IPS-20b (cell line): ENCODE measurements around the gene RABEP2.

ENCODE experiments used
- H3K27ac ChIP-seq: one replicate; pipeline ENCODE4 v1.5.1; 2013; ENCODE audit warnings: low read length
- H3K27me3 ChIP-seq: 2 replicates; pipeline ENCODE4 v1.6.1; 2013; ENCODE audit warnings: mild to moderate bottlenecking, low read length, inconsistent platforms; ENCODE audit not compliant: insufficient read depth
- H3K36me3 ChIP-seq: 2 replicates; pipeline ENCODE4 v1.6.1; 2013; ENCODE audit warnings: low read depth, mild to moderate bottlenecking, inconsistent platforms, low read length, moderate library complexity; ENCODE audit not compliant: insufficient read depth
- H3K4me1 ChIP-seq: 2 replicates; pipeline ENCODE4 v1.6.1; 2013; ENCODE audit warnings: mild to moderate bottlenecking, control low read depth, inconsistent platforms, low read length, moderate library complexity; ENCODE audit not compliant: insufficient read depth
- H3K4me3 ChIP-seq: 2 replicates; pipeline ENCODE4 v1.5.1; 2013; ENCODE audit warnings: mild to moderate bottlenecking, low read length, inconsistent platforms
- H3K9ac ChIP-seq: 2 replicates; pipeline ENCODE4 v1.6.1; 2013; ENCODE audit warnings: low read depth, mild to moderate bottlenecking, inconsistent platforms, low read length, moderate library complexity
- H3K9me3 ChIP-seq: 2 replicates; pipeline ENCODE4 v1.6.1; 2013; ENCODE audit warnings: mild to moderate bottlenecking, low read depth, low read length, inconsistent platforms; ENCODE audit not compliant: insufficient read depth

Gene RABEP2

GRCh38 chr16:28913946-28914724 lies 10.9 kb downstream of the RABEP2 start:
- no peaks in the 10 kb centered on the region for H3K9me3 ChIP-seq
- no peak overlapping the region for H3K27ac ChIP-seq
- H3K4me1 ChIP-seq: no peaks in the 10 kb centered on the region
- H3K36me3 ChIP-seq: peaks cover 22% of the 10 kb centered on the region
- H3K4me3 ChIP-seq: no peak overlapping the region
- no peak overlapping the region for H3K9ac ChIP-seq
- no peaks in the 10 kb centered on the region for H3K27me3 ChIP-seq

- no peaks in the 10 kb centered on the region for H3K27me3 ChIP-seq
- H3K4me3 ChIP-seq: no peak overlapping the region
- H3K4me1 ChIP-seq: no peaks in the 10 kb centered on the region
- H3K9ac ChIP-seq: no peak overlapping the region
- no peaks in the 10 kb centered on the region for H3K9me3 ChIP-seq
- peaks cover 23% of the 10 kb centered on the region for H3K36me3 ChIP-seq
- H3K27ac ChIP-seq: no peak overlapping the region
Measured at GRCh38 chr16:28912558-28912957, 12.5 kb downstream of the RABEP2 start.

GRCh38 chr16:28910086-28911031 lies 14.7 kb downstream of the RABEP2 start:
- Histone ChIP-seq H3K4me1 (no peaks in the 10 kb centered on the region), H3K36me3 (peaks cover 18% of the 10 kb centered on the region; the same call in 1 of the 2 replicates), H3K4me3 (no peak overlapping the region), H3K9ac (no peak overlapping the region), H3K27ac (no peak overlapping the region), H3K27me3 (no peaks in the 10 kb centered on the region), H3K9me3 (no peaks in the 10 kb centered on the region)

GRCh38 chr16:28905800-28906372 lies 19.2 kb downstream of the RABEP2 start:
- Histone ChIP-seq H3K4me3 (no peak overlapping the region), H3K27ac (no peak overlapping the region), H3K9ac (no peak overlapping the region), H3K9me3 (no peaks in the 10 kb centered on the region), H3K27me3 (no peaks in the 10 kb centered on the region), H3K36me3 (peaks cover 8% of the 10 kb centered on the region; the same call in 1 of the 2 replicates), H3K4me1 (no peaks in the 10 kb centered on the region)

GRCh38 chr16:28905229-28905754 lies 19.7 kb downstream of the RABEP2 start:
- no peak overlapping the region for H3K27ac ChIP-seq
- no peaks in the 10 kb centered on the region for H3K9me3 ChIP-seq
- peaks cover 8% of the 10 kb centered on the region; the same call in 1 of the 2 replicates for H3K36me3 ChIP-seq
- H3K4me3 ChIP-seq: no peak overlapping the region
- H3K4me1 ChIP-seq: no peaks in the 10 kb centered on the region
- H3K9ac ChIP-seq: no peak overlapping the region
- no peaks in the 10 kb centered on the region for H3K27me3 ChIP-seq

GRCh38 chr16:28904828-28905227 lies 20.2 kb downstream of the RABEP2 start:
- Histone ChIP-seq H3K27me3 (no peaks in the 10 kb centered on the region), H3K4me1 (no peaks in the 10 kb centered on the region), H3K9ac (no peak overlapping the region), H3K27ac (no peak overlapping the region), H3K4me3 (no peak overlapping the region), H3K9me3 (no peaks in the 10 kb centered on the region), H3K36me3 (peaks cover 8% of the 10 kb centered on the region; the same call in 1 of the 2 replicates)

- no peaks in the 10 kb centered on the region for H3K27me3 ChIP-seq
- H3K4me1 ChIP-seq: no peaks in the 10 kb centered on the region
- no peaks in the 10 kb centered on the region for H3K9me3 ChIP-seq
- H3K27ac ChIP-seq: no peak overlapping the region
- H3K4me3 ChIP-seq: no peak overlapping the region
- peaks cover 8% of the 10 kb centered on the region; the same call in 1 of the 2 replicates for H3K36me3 ChIP-seq
- no peak overlapping the region for H3K9ac ChIP-seq
Measured at GRCh38 chr16:28904363-28904762, 20.7 kb downstream of the RABEP2 start.

- Histone ChIP-seq H3K9me3 (no peaks in the 10 kb centered on the region), H3K36me3 (peaks cover 6% of the 10 kb centered on the region; the same call in 1 of the 2 replicates), H3K9ac (no peak overlapping the region), H3K27ac (no peak overlapping the region), H3K4me1 (no peaks in the 10 kb centered on the region), H3K27me3 (no peaks in the 10 kb centered on the region), H3K4me3 (no peak overlapping the region)
Measured at GRCh38 chr16:28903344-28904042, 21.5 kb downstream of the RABEP2 start.

- H3K4me1 ChIP-seq: no peaks in the 10 kb centered on the region
- no peaks in the 10 kb centered on the region; the same call in 1 of the 2 replicates for H3K36me3 ChIP-seq
- H3K9ac ChIP-seq: no peak overlapping the region
- no peak overlapping the region for H3K4me3 ChIP-seq
- no peaks in the 10 kb centered on the region for H3K27me3 ChIP-seq
- no peaks in the 10 kb centered on the region for H3K9me3 ChIP-seq
- no peak overlapping the region for H3K27ac ChIP-seq
Measured at GRCh38 chr16:28902909-28903308, 22.1 kb downstream of the RABEP2 start.

GRCh38 chr16:28901862-28902261 lies 23.2 kb downstream of the RABEP2 start:
- no peaks in the 10 kb centered on the region for H3K27me3 ChIP-seq
- H3K27ac ChIP-seq: no peak overlapping the region
- H3K9me3 ChIP-seq: no peaks in the 10 kb centered on the region
- H3K36me3 ChIP-seq: no peaks in the 10 kb centered on the region; the same call in 1 of the 2 replicates
- no peak overlapping the region for H3K4me3 ChIP-seq
- H3K9ac ChIP-seq: no peak overlapping the region
- no peaks in the 10 kb centered on the region for H3K4me1 ChIP-seq

GRCh38 chr16:28900601-28901000 lies 24.4 kb downstream of the RABEP2 start:
- Histone ChIP-seq H3K36me3 (no peaks in the 10 kb centered on the region; the same call in 1 of the 2 replicates), H3K9me3 (no peaks in the 10 kb centered on the region), H3K9ac (no peak overlapping the region), H3K27ac (no peak overlapping the region), H3K4me3 (no peak overlapping the region), H3K4me1 (no peaks in the 10 kb centered on the region), H3K27me3 (no peaks in the 10 kb centered on the region)
